Measurements from ENCODE around the gene NOPCHAP1. TPM values are rescaled to one million over a fixed set of nuclear protein-coding genes. Genes with fewer than 3 reads are reported as not detected.
"Not testable (repeated sequence)": the region's sequence is repeated elsewhere in the genome, so short reads cannot be mapped to it uniquely, and the experiment has no call there.

Gene NOPCHAP1
- total RNA-seq, 1 donor from 2014 or later, result 26.0 TPM

GRCh38 chr12:104976703-104977102 lies 9.4 kb upstream of the NOPCHAP1 start:
- no peak overlapping the region for H3K27ac Mint-ChIP-seq (ENCODE audit: unreplicated experiment)
- no peaks in the 10 kb centered on the region for H3K9me3 Mint-ChIP-seq
- no peak overlapping the region for H3K4me3 Mint-ChIP-seq
- no peaks in the 10 kb centered on the region for H3K36me3 Mint-ChIP-seq (ENCODE audit: low read depth)
- H3K27me3 Mint-ChIP-seq (ENCODE audit: low read depth), result peaks cover 2% of the 10 kb centered on the region
- no peaks in the 10 kb centered on the region for H3K4me1 Mint-ChIP-seq
- no peak for DNase-seq (ENCODE audit: low read depth, low spot score)
- no peak for TF ChIP-seq CTCF (conservative IDR thresholded peaks at IDR 0.05)

- not testable (repeated sequence) for H3K4me3 Mint-ChIP-seq; H3K27me3 Mint-ChIP-seq (ENCODE audit: low read depth); DNase-seq (ENCODE audit: low read depth, low spot score); H3K27ac Mint-ChIP-seq (ENCODE audit: unreplicated experiment); H3K4me1 Mint-ChIP-seq; H3K9me3 Mint-ChIP-seq; H3K36me3 Mint-ChIP-seq (ENCODE audit: low read depth)
Measured at GRCh38 chr12:104977688-104978087, 8.4 kb upstream of the NOPCHAP1 start.

- DNase-seq (ENCODE audit: low read depth, low spot score), result no peak
- H3K4me3 Mint-ChIP-seq, result peak overlapping the region; percentile 94
- no peaks in the 10 kb centered on the region for H3K9me3 Mint-ChIP-seq
- peaks cover 2% of the 10 kb centered on the region for H3K27me3 Mint-ChIP-seq (ENCODE audit: low read depth)
- no peak overlapping the region for H3K27ac Mint-ChIP-seq (ENCODE audit: unreplicated experiment)
- TF ChIP-seq CTCF (conservative IDR thresholded peaks at IDR 0.05), result no peak
- peaks cover 33% of the 10 kb centered on the region for H3K4me1 Mint-ChIP-seq
- peaks cover 7% of the 10 kb centered on the region for H3K36me3 Mint-ChIP-seq (ENCODE audit: low read depth)
Measured at GRCh38 chr12:104985206-104985605, 910 bp upstream of the NOPCHAP1 start.

- H3K9me3 Mint-ChIP-seq, result no peaks in the 10 kb centered on the region
- no peak overlapping the region for H3K4me3 Mint-ChIP-seq
- no peak for TF ChIP-seq CTCF (conservative IDR thresholded peaks at IDR 0.05)
- no peaks in the 10 kb centered on the region for H3K27me3 Mint-ChIP-seq (ENCODE audit: low read depth)
- peaks cover 25% of the 10 kb centered on the region for H3K4me1 Mint-ChIP-seq
- H3K36me3 Mint-ChIP-seq (ENCODE audit: low read depth), result peaks cover 16% of the 10 kb centered on the region
- no peak overlapping the region for H3K27ac Mint-ChIP-seq (ENCODE audit: unreplicated experiment)
- DNase-seq (ENCODE audit: low read depth, low spot score), result no peak
Measured at GRCh38 chr12:104990950-104991349, 4.8 kb downstream of the NOPCHAP1 start.

- H3K4me1 Mint-ChIP-seq, result peaks cover 21% of the 10 kb centered on the region
- DNase-seq (ENCODE audit: low read depth, low spot score), result no peak
- no peak for TF ChIP-seq CTCF (conservative IDR thresholded peaks at IDR 0.05)
- H3K4me3 Mint-ChIP-seq, result no peak overlapping the region
- peaks cover 16% of the 10 kb centered on the region for H3K36me3 Mint-ChIP-seq (ENCODE audit: low read depth)
- no peak overlapping the region for H3K27ac Mint-ChIP-seq (ENCODE audit: unreplicated experiment)
- H3K9me3 Mint-ChIP-seq, result no peaks in the 10 kb centered on the region
- H3K27me3 Mint-ChIP-seq (ENCODE audit: low read depth), result no peaks in the 10 kb centered on the region
Measured at GRCh38 chr12:104991565-104992128, 5.5 kb downstream of the NOPCHAP1 start.

- no peak overlapping the region for H3K4me3 Mint-ChIP-seq
- H3K36me3 Mint-ChIP-seq (ENCODE audit: low read depth), result peaks cover 19% of the 10 kb centered on the region
- no peaks in the 10 kb centered on the region for H3K27me3 Mint-ChIP-seq (ENCODE audit: low read depth)
- H3K27ac Mint-ChIP-seq (ENCODE audit: unreplicated experiment), result no peak overlapping the region
- H3K4me1 Mint-ChIP-seq, result peaks cover 5% of the 10 kb centered on the region
- DNase-seq (ENCODE audit: low read depth, low spot score), result no peak
- no peaks in the 10 kb centered on the region for H3K9me3 Mint-ChIP-seq
- no peak for TF ChIP-seq CTCF (conservative IDR thresholded peaks at IDR 0.05)
Measured at GRCh38 chr12:104994336-104994735, 8.2 kb downstream of the NOPCHAP1 start.
